Stromal cell of bone marrow (primary cell): ENCODE results near the gene HPS1.

Experiments
- DNase-seq: peaks from one replicate; pipeline ENCODE4 v3.0.0-alpha.2; 2012; ENCODE audit warnings: low read depth

The HPS1 gene

DNA sequence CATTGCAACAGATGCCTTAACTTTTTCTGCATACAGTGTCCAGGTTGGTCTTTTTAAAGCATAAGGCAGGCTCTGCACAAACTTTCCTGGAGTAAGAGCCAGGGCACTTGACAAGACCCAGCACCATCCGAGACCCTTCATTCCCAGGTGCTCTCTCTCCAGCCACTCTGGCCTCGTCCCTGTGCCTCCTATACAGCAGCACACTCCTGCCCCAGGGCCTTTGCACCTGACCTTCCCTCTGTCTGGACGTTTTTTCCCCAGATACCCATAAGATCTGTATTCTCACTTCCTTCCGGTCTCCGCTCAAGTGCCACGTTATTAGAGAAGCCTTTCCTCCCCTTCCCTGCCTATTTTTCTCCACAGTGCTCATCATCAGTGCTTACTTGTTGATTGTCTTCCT lies 57.3 kb downstream of the HPS1 start:
- DNase-seq, result no peak

DNA sequence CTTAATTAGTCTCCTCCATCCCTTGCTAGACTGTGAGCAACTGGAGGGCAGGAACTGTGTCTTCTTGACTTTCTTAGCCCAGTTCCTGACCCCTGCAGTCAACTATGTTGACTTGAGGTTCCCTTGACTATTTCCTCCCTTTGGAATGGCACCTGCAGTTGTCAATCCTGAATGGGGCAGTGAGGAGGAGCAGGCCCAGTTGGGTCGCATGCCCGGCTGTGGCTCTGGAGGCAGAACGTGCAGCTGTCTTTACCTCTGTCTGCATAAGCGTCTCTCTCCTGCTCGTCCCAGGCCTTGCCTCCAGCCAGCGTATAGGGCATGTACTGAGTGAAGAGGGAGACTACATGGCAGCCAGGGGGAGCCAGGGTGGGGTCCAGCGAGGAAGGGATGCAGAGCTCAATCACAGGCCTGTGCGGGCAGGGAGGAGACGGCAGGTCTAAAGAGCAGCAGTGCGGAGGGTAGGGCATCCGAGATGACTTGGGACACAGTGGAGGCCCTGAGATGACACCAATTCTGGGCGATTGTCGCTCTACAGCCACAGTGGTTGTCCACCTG lies 58.6 kb downstream of the HPS1 start:
- DNase-seq, result no peak

DNA sequence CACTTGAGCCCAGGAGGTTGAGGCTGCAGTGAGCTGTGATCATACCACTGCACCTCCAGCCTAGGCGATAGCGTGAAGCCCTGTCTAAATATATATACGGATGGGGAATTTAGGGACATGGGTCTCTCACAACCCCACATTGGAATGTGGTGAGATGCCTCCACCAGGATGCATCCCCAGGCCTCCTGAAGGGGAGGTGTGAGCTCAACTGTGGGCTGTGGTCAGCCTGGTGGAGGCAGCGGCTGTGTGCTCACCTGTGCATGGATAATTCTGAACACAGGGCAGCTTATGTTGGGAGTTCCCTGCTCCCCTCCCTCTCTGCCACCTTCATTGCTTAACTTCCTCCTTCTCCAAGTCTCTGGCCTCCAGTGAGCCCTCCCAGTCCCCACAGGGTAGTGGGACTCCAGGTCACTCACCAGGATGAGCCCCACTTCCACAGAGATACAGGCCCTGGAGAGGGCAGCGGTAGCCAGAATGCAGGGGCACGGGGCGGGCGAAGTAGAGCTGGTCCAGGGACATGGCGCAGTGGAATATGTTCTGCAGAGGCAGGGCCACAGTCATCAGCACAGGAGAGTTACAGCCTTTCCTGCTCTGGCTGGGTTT lies 62.1 kb downstream of the HPS1 start:
- no peak for DNase-seq

DNA sequence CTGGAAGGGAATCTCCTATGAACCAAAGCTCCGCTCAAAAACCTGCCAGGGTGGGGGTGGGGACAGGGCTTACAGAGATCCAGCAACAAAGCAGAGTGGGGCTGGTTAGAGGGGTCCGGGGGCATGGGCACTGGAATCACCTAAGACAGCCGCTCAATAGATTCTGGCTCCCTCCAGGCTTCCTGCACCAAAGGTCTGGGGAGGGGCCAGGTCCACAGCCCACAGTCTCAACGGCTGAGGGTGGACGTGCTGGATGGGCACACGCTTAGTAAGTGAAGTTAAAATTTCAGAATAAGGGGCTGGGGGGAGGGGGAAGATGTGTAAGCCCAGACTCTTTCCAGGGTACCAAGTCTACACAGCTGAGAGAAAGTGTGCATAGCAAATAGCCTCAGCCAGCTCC lies 62.9 kb downstream of the HPS1 start:
- no peak for DNase-seq

DNA sequence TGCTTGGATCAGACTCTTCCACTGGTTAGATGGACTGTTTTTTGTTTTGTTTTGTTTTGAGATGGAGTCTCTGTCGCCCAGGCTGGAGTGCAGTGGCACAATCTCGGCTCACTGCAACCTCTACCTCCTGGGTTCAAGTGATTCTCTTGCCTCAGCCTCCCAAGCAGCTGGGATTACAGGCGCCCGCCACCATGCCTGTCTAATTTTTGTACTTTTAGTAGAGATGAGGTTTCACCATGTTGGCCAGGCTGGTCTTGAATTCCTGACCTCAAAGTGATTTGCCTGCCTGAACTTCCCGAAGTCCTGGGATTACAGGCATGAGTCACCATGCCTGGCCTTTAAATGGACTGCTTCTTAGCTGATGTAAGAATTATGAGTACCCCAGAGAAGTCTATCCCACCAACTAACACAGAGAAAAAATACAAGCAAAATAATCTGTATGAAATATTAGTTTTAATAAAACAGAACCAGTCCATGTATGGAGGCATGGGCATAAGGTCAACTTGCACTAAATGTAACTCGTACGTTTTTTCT lies 63.5 kb downstream of the HPS1 start:
- DNase-seq, result peak; percentile 60

DNA sequence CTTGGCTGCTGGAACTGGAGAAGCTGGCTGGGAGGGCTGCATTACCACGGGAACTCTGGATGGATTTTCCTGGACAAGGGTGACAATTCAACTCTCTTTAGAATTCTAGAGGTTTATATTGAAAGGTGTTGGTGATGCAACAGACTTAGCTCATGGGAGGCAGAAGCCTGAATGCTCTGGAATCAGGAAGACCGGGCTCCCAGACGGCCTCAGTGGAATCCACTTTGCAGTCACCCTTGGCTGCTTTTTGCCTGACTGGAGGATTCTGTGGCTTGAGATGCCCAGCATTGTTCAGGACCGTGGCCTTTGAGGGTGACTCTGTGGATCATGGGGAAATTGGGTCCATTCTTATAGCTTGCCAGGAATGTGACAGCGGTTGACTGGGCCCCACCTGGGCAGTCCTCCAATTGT lies 64.0 kb downstream of the HPS1 start:
- no peak for DNase-seq

DNA sequence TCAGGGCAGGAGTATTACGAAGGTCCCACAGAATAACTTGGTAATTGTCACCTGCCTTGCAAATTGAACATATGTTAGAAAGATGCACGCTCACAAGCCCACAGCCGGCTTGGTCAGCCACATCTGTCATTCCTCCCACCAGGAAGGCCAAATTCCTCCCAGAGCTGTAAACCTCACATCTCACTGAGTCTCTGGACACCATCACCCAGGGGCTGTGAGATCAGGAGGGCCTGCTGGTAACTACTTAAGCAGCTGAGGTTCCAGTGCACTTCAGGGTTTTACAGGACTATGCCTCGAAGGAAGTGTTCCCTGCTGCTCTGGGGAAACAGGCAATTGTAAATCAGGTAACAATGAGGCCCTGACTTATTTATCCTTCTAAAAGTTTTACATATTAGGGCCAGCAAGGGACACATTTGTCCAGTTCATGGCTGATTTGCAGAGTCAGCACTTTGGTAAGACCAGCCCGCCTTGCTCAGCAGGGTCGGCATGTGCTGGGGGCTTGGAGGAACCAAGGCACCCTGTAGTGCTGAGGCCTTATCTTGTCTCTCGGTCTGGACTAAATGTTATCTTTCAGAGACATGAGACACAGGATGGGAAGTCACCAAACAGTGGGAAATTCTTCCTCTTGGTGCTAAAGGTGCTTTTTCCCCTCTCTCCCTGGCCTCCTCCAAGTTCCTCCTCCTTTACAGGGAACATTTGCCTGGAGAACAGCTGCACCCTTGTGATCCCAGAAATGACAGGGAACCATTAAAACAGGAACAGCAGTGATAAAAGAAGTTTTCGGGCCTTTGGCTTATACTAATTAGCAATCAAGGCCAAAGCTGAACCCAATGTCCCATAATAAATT lies 66.0 kb downstream of the HPS1 start:
- DNase-seq, result no peak

DNA sequence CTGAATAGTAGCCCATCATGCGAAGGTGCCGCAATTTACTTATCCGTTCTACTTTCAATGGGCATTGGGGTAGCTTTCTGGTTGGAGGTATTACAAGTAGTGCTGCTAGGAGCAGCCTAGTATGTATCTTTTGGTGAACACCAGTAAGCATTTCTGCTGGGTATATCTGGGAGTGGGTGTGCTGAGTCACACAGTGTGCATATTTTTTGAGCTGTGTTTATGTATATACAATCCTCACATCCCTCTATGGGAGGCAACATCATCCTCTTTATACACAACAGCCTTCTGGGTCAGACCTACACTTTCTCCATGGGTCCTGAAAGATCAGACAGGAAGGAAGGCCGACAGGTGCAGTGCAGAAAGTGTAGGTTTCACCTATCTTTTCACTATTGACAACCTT lies 68.0 kb downstream of the HPS1 start:
- no peak for DNase-seq

DNA sequence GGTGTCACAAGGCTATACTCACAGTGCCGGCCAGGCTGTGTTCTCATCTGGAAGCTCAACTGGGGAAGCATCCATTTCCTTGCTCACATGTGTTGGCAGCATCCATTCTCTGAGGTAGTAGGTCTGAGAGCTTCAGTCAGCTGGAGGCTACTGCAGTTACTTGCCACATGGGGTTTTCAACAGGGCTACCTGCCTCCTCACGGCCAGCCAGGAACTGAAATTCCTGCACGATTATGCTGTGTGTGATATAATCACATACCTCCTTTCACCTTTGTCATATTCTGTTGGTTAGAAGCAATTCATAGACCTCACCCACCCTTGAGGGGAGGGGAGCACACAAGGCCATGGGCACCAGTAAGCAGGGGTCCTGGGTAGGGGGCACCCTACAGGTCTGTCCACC lies 69.2 kb downstream of the HPS1 start:
- no peak for DNase-seq

DNA sequence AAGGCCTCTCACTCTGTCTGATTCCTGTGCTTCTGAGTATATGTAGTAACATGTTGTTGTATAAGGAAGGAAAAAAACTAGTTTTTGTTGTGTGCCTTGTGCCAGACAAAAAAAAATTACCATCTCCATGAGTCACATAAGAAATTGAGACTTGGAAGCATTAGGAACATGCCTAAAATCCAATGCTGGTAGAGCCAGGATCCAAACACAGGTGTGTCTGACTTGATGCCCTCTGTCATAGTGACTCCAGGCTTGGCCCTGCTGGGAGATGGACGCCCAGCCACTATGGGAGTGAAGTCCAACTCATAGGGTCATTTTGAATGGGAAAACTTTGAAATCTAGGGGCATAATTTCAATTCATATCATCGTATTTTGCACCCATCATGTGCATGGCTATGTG lies 69.7 kb downstream of the HPS1 start:
- DNase-seq, result no peak

DNA sequence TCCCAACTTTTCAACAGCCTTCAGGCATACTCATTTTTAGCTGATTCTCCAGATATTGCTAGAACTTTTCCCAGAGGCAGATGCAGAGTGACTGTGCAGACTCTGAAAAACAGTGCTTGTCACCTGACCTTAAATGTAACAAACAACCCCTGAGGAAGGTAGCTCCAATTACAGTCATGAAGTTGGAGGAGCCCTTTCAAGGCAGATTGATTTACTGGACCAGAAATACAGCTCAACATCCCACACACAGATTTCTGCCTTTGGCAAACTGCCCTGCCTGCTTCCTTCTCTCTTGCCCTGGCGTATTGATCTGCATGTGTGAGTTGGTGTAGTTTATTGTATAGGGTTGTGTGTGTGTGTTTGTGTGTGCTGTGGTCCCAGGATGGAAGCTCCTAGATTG lies 70.2 kb downstream of the HPS1 start:
- no peak for DNase-seq

DNA sequence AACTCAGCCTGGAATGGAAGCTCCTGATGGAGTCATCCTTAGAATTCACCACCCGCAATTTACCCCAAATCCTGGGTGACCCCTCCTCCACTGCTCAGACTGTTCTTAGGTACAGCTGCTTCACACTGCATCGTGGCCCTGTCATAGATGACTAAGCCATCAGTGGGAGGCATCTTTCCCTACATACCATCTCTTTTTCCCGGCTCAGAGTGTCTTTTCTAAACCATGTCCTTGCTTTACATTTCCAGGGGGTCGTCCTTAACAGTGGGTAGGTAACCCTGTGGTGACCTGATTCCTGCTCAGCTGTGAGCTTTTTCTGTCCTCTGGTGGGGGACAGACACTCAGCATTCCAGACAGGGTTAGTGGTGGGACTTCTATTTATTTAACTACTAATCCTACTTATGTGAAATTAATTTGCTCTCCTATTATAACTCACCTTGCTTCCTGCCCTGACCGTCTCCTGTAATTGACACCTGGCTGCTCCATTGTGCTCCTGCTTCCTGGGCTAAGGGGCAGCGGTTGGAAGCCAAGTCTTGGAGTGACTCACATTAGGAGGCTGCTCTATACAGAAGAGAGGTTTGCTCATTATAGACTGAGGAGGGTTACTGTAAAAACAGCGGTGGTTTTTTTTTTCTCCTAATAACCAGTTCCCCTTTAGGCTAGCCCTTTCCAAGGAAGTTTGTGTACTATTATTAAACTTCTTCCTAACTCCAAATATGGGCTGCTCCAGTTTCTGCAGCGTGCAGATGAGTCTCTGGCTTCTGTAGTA lies 72.3 kb downstream of the HPS1 start:
- DNase-seq, result peak; percentile 33

DNA sequence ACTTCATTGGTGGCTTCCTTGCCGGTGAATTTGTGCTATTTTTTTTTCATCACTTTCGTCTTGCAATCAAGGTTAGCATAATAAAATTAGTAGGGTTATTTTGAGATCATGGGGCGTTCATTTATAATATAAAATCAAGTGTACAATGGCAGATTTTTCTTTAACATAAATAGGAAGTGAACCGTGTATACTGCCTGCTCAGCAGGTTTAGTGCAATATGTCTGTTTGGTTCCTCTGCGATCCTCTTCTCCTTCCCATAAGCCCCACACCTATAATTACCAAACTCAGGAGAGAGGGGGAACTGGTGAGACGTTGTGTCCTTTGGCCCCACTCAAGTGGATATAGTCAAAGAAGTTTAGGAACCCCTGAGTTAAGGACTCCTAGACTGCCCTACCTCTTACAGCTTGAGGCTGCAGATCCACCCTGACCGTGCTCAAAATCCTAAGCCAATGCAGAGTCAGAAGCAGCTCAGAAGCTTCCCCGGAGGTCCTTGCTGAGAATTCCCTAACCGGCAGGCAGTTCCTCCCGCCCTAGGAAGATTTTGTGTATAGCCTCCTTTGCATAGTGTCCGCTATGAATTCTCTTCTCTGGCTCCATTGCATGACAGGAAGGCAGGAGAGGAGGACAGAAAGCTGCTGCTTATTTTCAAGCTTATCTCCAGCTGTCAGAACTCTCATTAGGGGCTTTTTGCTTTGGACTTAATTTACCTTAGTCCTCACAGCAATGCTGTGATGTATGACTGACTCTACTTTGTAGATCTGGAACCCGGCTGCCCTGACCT lies 73.3 kb downstream of the HPS1 start:
- DNase-seq, result no peak

DNA sequence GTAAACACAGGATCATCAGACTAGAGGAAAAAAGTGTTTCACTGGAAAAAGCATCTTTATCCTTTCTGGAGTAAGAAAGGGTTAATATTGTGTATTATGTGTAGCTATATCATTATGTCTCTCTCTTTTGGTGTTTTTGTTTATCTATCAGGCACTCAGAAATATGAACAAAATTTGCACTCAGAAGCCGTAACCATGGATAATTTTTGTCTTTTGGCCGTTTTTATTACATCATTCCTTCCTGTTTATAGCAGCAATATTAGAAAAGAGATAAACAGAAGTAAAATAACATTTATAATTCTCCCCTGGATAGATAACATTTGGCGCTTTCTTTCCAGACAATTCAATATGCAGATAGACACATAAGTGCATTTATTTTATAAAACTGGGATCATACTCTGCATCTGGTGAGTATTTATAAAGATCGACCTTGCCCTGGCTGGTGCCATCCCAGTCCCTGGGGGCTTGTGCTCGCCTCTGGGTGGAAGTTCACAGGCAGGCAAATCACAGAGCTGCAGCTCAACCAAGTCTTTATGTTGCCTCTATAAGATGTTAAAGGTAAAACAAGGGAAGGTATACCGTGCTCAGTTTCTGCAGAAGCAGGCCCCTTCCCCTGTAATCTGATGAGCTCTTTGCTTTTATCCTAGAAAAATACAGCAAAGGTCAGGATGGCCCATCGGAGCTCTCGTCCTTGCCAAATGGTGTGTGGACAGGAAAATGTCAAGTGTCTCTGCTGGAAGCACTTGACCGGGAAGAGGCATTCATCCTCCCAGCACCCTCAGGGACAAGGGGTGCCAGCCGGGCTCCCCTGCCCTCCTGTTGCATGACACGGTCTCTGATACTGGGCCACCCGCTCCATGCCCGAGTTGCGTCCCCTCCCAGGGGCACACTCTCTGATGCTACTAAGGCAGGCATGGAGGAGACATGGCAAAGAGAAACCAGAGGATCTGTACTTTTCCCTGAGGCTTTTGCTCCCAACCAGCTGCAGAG lies 75.6 kb downstream of the HPS1 start:
- DNase-seq, result no peak

DNA sequence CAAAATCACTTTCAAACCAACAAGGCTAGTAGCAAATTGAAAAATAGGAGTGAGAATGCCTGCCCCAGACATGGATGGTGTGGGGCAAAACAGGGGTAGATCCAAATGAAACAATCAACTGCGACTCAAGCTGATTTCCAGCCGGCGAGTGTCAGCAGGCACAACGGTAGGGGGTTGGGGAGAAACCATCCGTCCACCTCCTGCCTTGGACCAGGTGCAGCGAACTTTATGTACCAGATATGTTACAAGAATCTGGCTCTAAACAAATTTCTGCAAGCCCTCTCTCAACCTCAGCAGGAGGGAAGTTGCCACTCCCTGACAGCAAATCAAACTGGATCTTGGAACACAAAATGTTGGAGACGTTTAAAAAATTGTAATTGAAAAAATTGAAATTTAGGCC lies 76.9 kb downstream of the HPS1 start:
- no peak for DNase-seq

DNA sequence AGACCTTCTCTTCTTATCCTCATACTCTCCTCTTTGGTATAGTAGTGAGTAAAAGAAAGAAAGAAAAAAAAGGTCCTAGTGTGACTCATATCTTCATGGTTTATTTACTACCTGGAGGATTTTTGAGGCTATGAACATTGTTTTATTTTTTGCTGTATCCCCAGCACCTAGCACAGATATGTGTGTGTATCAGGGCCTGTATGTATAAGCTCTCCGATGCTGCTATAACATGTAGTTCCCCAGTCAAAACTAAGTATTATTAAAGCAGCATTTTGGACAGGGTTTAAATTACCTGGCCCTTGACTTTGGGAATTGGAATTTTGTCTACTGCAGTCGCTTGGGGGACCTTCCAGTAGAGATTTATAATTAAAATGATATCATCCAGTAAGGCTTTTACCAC lies 78.1 kb downstream of the HPS1 start:
- DNase-seq, result no peak

DNA sequence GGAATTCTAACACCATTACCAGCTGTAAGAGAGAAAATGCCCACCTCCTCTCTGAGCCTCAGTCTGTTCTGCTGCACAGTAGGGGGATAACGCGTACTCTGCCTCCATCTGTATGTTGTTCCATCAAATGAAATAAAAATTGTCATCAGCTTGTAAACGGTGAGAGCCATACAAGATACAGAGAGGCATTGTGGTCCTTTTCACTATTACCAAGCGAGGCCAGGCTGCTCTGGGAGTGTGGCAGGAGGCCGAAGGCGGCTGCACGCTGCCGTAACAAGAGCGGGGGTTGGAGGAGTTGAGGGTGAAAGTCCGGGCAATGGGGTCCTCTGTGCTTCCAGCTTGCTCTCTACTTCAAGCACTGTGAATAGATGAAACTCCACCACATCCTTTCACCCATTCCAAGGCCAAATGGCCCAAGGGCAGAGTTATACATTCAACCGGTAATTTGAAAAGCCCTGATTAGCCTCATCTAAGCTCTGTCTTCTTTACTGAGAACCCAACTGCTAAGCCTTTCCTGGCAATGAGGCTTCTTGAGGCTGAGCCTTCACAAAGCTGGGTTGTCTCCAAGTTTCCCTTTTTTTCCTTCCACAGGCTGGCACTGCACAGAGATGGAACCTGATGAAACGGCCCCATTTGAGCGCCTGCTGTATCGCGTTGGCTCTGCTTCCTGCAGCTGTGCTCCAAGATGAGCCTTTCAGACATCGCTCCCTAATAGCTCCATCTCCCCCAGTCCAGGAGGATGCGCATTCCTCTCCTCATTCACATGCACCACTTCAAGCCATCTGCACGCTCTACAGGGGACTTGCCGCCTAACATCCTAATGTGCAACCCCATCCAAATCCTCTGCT lies 78.9 kb downstream of the HPS1 start:
- DNase-seq, result no peak
